ENCODE measurements around the gene REXO5. TPM values are rescaled to one million over a fixed set of nuclear protein-coding genes. Genes with fewer than 3 reads are reported as not detected.

Gene REXO5
- total RNA-seq, 1 experiment from 2014 or later: 6.7 TPM

DNA sequence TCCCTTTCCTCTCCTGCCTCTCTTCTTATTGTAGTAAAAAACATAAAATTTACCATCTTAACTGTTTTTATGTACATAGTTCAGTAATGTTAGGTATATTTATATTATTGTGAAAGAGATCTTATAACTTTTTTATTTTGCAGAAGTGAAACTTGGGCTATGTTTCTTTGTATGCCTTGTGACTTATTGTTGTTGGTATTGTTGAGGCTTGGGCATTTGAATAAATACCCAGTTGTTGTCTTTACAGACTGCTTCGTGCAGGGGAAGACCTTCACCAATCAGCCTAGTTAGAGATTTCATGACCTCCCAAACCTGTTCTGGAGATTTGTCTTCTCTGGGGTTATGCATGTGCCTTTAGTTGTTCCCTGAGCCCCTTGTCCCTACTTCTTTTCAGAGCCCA is 31.9 kb downstream of the REXO5 start:
- H3K23ac ChIP-seq (ENCODE audit: insufficient read length, low read depth, low read length): no peak overlapping the region
- H3K79me2 ChIP-seq (ENCODE audit: insufficient read depth, low read length): no peaks in the 10 kb centered on the region
- H3K4me1 ChIP-seq (ENCODE audit: insufficient read depth, low read length): no peaks in the 10 kb centered on the region
- H3K23me2 ChIP-seq (ENCODE audit: insufficient read length, low read depth, low read length, poor library complexity, severe bottlenecking): no peaks in the 10 kb centered on the region
- no peak overlapping the region for H2BK15ac ChIP-seq (ENCODE audit: low read depth, low read length)
- no peak overlapping the region for H3K9ac ChIP-seq (ENCODE audit: extremely low read depth, insufficient read length, low read length)
- no peak overlapping the region for H2BK120ac ChIP-seq (ENCODE audit: low read depth, low read length, poor library complexity, severe bottlenecking)
- Mint-ChIP-seq H3K9me3 (peaks cover 6 to 10% of the 10 kb centered on the region in 2 experiments; a peak in 3 of 5 replicates), H3K4me3 (no peak overlapping the region), H3K36me3 (ENCODE audit: insufficient read depth in 1 of 3, low read depth in 3 of 3) (peaks cover 31 to 62% (median 55%) of the 10 kb centered on the region in 3 experiments), H3K27me3 (ENCODE audit: low read depth) (no peaks in the 10 kb centered on the region), H3K27ac (peak overlapping the region in 1 of 3 experiments; percentile 28; a peak in 2 of 7 replicates), H3K4me1 (no peaks in the 10 kb centered on the region)
- no peak overlapping the region for H2AFZ ChIP-seq (ENCODE audit: low read length)
- no peak overlapping the region for H3K4me2 ChIP-seq (ENCODE audit: insufficient read depth, insufficient read length, low read length)
- H4K5ac ChIP-seq (ENCODE audit: insufficient read length, low read depth, low read length): no peak overlapping the region
- H4K8ac ChIP-seq (replicated peaks; ENCODE audit: insufficient read length, low read depth, low read length): no peak overlapping the region
- no peak overlapping the region for H3K4ac ChIP-seq (ENCODE audit: low read depth, low read length)
- TF ChIP-seq, protein P1, sequence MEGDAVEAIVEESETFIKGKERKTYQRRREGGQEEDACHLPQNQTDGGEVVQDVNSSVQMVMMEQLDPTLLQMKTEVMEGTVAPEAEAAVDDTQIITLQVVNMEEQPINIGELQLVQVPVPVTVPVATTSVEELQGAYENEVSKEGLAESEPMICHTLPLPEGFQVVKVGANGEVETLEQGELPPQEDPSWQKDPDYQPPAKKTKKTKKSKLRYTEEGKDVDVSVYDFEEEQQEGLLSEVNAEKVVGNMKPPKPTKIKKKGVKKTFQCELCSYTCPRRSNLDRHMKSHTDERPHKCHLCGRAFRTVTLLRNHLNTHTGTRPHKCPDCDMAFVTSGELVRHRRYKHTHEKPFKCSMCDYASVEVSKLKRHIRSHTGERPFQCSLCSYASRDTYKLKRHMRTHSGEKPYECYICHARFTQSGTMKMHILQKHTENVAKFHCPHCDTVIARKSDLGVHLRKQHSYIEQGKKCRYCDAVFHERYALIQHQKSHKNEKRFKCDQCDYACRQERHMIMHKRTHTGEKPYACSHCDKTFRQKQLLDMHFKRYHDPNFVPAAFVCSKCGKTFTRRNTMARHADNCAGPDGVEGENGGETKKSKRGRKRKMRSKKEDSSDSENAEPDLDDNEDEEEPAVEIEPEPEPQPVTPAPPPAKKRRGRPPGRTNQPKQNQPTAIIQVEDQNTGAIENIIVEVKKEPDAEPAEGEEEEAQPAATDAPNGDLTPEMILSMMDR (conservative IDR thresholded peaks at IDR 0.05): no peak
- H4K91ac ChIP-seq (ENCODE audit: insufficient read length, low read depth, low read length): no peak overlapping the region
- H2BK5ac ChIP-seq (ENCODE audit: insufficient read length, low read length): no peak overlapping the region
- H3K27me3 ChIP-seq (ENCODE audit: insufficient read depth, low read length): no peaks in the 10 kb centered on the region
- WGBS (ENCODE audit: extremely low coverage, insufficient read length, low lambda C conversion rate): no CpG with 5 or more reads among the region's 1 CpG
- no peak overlapping the region for H3K27ac ChIP-seq (ENCODE audit: insufficient read length, low read depth, low read length)
- no peaks in the 10 kb centered on the region for H4K20me1 ChIP-seq (ENCODE audit: control insufficient read depth, insufficient read depth, insufficient read length)
- no peak overlapping the region for H2AK5ac ChIP-seq (ENCODE audit: insufficient read length, low read length)
- no peak overlapping the region for H3K14ac ChIP-seq (ENCODE audit: insufficient read depth, low read length)
- no peak for DNase-seq
- H3K79me1 ChIP-seq (ENCODE audit: insufficient read depth, low read depth, low read length, poor library complexity, severe bottlenecking): no peaks in the 10 kb centered on the region
- H3T11ph ChIP-seq (ENCODE audit: low read length): no peak overlapping the region
- no peak overlapping the region for H2BK20ac ChIP-seq (ENCODE audit: low read depth, low read length, poor library complexity, severe bottlenecking)
- H2BK12ac ChIP-seq (ENCODE audit: insufficient read length, low read depth, low read length): no peak overlapping the region
- no peak overlapping the region for H3K56ac ChIP-seq (ENCODE audit: insufficient read length, low read depth, low read length)
- H3K18ac ChIP-seq (ENCODE audit: insufficient read length, low read depth, low read length): no peak overlapping the region
- no peaks in the 10 kb centered on the region for H3K9me3 ChIP-seq (ENCODE audit: control insufficient read depth, low read depth, low read length)

Data from H9 (cell line).